HEK293 (cell line): Measurements from ENCODE around the gene MLEC.

ENCODE experiments used
- CTCF ChIA-PET: fragments of 350-600 bp; formaldehyde crosslinking; extraction: SDS; loops from one replicate; lab custom pipeline; 2021; ENCODE audit warnings: antibody characterized with exemption; lab: Yijun Ruan, JAX
- POLR2A ChIA-PET: fragments of 300-600 bp; formaldehyde crosslinking; extraction: SDS; loops from one replicate; lab custom pipeline; 2020; ENCODE audit warnings: antibody characterized with exemption, inconsistent platforms; lab: Yijun Ruan, JAX
- H3K27ac ChIP-seq: fragments of 200-500 bp; sonication (Bioruptor generic); 2 replicates; pipeline ENCODE4 v1.5.1; 2014; ENCODE audit warnings: low read depth, low read length, control low read depth, inconsistent platforms; ENCODE audit errors: extremely low read depth
- H3K36me3 ChIP-seq, 2 experiments: fragments of 200-500 bp in 1 of 2; sonication (Bioruptor generic) in 1 of 2; 1 replicate in 1 of 2; 2 replicates in 1 of 2; pipeline ENCODE4 v1.5.1; 2014 to 2017; ENCODE audit warnings: inconsistent platforms in 2 of 2, low read length in 2 of 2; ENCODE audit not compliant: control insufficient read depth in 2 of 2, insufficient read depth in 1 of 2
- H3K4me1 ChIP-seq: fragments of 200-500 bp; sonication (Bioruptor generic); 2 replicates; pipeline ENCODE4 v1.5.1; 2014; ENCODE audit warnings: mild to moderate bottlenecking, low read length, inconsistent platforms; ENCODE audit not compliant: control insufficient read depth, insufficient read depth
- H3K4me3 ChIP-seq: 2 replicates; pipeline ENCODE4 v1.5.1; 2011; ENCODE audit warnings: low read depth, mild to moderate bottlenecking, control low read depth, low read length, moderate library complexity
- H3K9me3 ChIP-seq: fragments of 200-500 bp; sonication (Bioruptor generic); 2 replicates; pipeline ENCODE4 v1.5.1; 2014; ENCODE audit warnings: low read depth, low read length, inconsistent platforms; ENCODE audit not compliant: control insufficient read depth, insufficient read depth
- FEZF1 ChIP-seq: fragments of 450-650 bp; formaldehyde crosslinking; IDR thresholded peaks from 2 replicates; pipeline ENCODE4 v1.5.1; 2016; ENCODE audit warnings: missing biosample characterization, missing genetic modification characterization
- GLIS1 ChIP-seq: fragments of 450-650 bp; formaldehyde crosslinking; IDR thresholded peaks from 2 replicates; pipeline ENCODE4 v1.5.1; 2016; ENCODE audit warnings: missing biosample characterization, missing genetic modification characterization
- KLF7 ChIP-seq: fragments of 450-650 bp; formaldehyde crosslinking; IDR thresholded peaks from 2 replicates; pipeline ENCODE4 v1.5.1; 2016; ENCODE audit warnings: missing biosample characterization, missing genetic modification characterization, borderline replicate concordance
- ZBTB1 ChIP-seq: fragments of 450-650 bp; formaldehyde crosslinking; IDR thresholded peaks from 2 replicates; pipeline ENCODE4 v1.5.1; 2016; ENCODE audit warnings: missing biosample characterization, missing genetic modification characterization
- ZBTB20 ChIP-seq: fragments of 450-650 bp; formaldehyde crosslinking; IDR thresholded peaks from 2 replicates; pipeline ENCODE4 v1.5.1; 2016; ENCODE audit warnings: missing biosample characterization, missing genetic modification characterization
- ZNF211 ChIP-seq: fragments of 450-650 bp; formaldehyde crosslinking; IDR thresholded peaks from 2 replicates; pipeline ENCODE4 v1.5.1; 2016; ENCODE audit warnings: low read depth, missing biosample characterization, missing genetic modification characterization
- ZNF221 ChIP-seq: fragments of 450-650 bp; formaldehyde crosslinking; IDR thresholded peaks from 2 replicates; pipeline ENCODE4 v1.5.1; 2017; ENCODE audit warnings: missing biosample characterization, missing genetic modification characterization, borderline replicate concordance
- ZNF223 ChIP-seq: fragments of 450-650 bp; formaldehyde crosslinking; IDR thresholded peaks from 2 replicates; pipeline ENCODE4 v1.5.1; 2016; ENCODE audit warnings: missing biosample characterization, missing genetic modification characterization
- ZNF423 ChIP-seq: fragments of 450-650 bp; formaldehyde crosslinking; IDR thresholded peaks from 2 replicates; pipeline ENCODE4 v1.5.1; 2016; ENCODE audit warnings: missing biosample characterization, missing genetic modification characterization
- ZNF555 ChIP-seq: fragments of 450-650 bp; formaldehyde crosslinking; conservative IDR thresholded peaks from 2 replicates; pipeline ENCODE4 v1.5.1; 2017; ENCODE audit warnings: missing biosample characterization, mild to moderate bottlenecking, missing genetic modification characterization, inconsistent platforms
- ZNF624 ChIP-seq: fragments of 450-650 bp; formaldehyde crosslinking; IDR thresholded peaks from 2 replicates; pipeline ENCODE4 v1.5.1; 2017; ENCODE audit warnings: missing biosample characterization, missing genetic modification characterization
- ZNF626 ChIP-seq: fragments of 450-650 bp; sonication (Bioruptor Pico); formaldehyde crosslinking; IDR thresholded peaks from 2 replicates; pipeline ENCODE4 v1.5.1; 2018; ENCODE audit warnings: missing biosample characterization, missing genetic modification characterization, inconsistent platforms
- TF ChIP-seq, protein P1 (sequence below): fragments of 450-650 bp; formaldehyde crosslinking; IDR thresholded peaks from 2 replicates; pipeline ENCODE4 v1.5.1; 2016; ENCODE audit warnings: missing biosample characterization, missing genetic modification characterization, borderline replicate concordance
- TF ChIP-seq, protein P2 (sequence below): fragments of 450-650 bp; formaldehyde crosslinking; IDR thresholded peaks from 2 replicates; pipeline ENCODE4 v1.5.1; 2016; ENCODE audit warnings: missing biosample characterization, missing genetic modification characterization

The MLEC gene

DNA sequence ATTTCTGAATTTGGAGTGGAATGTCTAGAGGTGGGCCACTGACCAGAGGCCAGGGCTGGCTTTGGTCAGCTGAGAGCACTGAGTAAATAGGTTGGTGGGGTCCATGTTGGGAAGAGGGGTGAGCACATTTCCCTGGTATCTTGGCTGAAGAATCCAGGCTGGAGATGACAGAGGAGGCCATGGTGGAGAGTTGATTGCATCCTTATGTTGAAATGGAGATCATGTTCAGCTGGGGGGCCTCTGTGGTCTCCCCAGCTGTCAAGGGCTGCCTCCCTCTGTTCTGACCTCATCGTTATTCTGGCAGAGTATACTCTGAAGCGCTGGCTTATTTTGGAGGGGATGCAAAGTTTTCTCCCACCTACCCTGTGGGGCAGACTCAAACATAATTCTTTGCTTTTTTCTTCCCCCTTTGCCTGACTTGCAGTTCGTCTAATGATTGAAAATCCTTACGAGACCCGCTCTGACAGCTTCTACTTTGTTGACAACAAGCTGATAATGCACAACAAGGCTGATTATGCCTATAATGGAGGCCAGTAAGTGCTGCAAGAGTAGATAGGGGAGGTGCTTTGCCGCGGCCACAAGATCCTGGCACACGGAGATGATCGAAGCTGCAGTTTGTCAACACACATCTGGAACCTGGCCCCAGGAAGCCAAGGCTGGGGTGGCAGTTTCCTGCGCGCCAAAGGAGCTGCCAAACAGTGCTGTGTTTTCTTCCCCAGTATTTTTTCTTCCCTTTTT is 32.7 kb downstream of the MLEC start:
- TF ChIP-seq ZNF624, result no peak
- TF ChIP-seq GLIS1 (tag by site-specific recombination), result peak; percentile 58
- ChIA-PET POLR2A (interaction anchor here (0.6 kb wide), 1 partner anchor 227 kb away, joined by 3 read pairs; no protein-coding TSS in a partner anchor), CTCF (interaction anchor here (0.5 to 1.1 kb wide), 2 partner anchors 70 to 352 kb away, joined by 3 to 5 read pairs; no protein-coding TSS in a partner anchor)
- Histone ChIP-seq H3K4me3 (no peak overlapping the region), H3K27ac (no peak overlapping the region), H3K4me1 (no peaks in the 10 kb centered on the region), H3K36me3 (peaks cover 64 to 98% of the 10 kb centered on the region in 2 experiments), H3K9me3 (no peaks in the 10 kb centered on the region)

DNA sequence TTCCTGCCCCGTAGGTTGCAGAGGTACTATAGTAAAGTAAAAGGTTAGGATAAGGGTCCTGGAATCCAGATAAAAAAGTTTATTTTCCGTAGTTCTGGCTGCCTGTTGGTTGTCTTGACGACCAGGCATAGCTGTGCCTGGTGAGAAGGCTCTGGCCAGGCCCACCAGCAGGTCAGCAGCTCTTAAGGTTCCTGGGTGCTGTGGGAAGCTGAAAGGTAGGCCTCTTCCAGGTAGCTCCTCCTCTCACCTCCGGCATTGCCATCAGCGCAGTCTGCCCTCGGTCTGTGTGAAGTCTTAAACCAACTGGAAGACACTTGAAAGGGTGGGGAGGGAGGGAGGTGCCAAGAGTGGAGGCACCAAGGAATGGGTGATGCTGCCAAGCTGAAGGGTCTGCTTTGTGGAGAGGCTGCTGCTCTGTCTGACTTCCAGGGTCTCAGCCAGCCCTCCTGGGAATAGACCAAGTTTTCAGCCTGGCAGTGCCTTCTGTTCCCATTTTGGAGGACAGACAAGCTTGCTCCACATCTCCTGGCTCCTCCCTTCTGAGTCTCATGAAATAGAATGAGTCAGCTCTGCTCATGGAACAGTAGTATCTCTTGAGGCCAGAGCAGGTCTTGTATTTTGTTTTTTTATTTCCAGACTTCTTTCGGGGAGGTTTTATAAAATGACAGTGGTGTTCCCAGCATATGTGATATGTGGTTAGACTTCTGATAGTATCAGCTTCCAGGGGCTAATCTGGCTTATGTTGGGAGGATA is 33.5 kb downstream of the MLEC start:
- TF ChIP-seq ZNF223 (tag by site-specific recombination) (no peak), ZNF626 (tag by site-specific recombination) (no peak), ZNF211 (tag by site-specific recombination) (no peak), KLF7 (tag by site-specific recombination) (no peak), ZBTB20 (tag by site-specific recombination) (no peak), ZBTB1 (tag by site-specific recombination) (no peak), ZNF555 (tag by site-specific recombination) (no peak), ZNF423 (tag by site-specific recombination) (no peak), ZNF221 (tag by site-specific recombination) (no peak), FEZF1 (tag by site-specific recombination) (no peak)
- TF ChIP-seq, protein P1, sequence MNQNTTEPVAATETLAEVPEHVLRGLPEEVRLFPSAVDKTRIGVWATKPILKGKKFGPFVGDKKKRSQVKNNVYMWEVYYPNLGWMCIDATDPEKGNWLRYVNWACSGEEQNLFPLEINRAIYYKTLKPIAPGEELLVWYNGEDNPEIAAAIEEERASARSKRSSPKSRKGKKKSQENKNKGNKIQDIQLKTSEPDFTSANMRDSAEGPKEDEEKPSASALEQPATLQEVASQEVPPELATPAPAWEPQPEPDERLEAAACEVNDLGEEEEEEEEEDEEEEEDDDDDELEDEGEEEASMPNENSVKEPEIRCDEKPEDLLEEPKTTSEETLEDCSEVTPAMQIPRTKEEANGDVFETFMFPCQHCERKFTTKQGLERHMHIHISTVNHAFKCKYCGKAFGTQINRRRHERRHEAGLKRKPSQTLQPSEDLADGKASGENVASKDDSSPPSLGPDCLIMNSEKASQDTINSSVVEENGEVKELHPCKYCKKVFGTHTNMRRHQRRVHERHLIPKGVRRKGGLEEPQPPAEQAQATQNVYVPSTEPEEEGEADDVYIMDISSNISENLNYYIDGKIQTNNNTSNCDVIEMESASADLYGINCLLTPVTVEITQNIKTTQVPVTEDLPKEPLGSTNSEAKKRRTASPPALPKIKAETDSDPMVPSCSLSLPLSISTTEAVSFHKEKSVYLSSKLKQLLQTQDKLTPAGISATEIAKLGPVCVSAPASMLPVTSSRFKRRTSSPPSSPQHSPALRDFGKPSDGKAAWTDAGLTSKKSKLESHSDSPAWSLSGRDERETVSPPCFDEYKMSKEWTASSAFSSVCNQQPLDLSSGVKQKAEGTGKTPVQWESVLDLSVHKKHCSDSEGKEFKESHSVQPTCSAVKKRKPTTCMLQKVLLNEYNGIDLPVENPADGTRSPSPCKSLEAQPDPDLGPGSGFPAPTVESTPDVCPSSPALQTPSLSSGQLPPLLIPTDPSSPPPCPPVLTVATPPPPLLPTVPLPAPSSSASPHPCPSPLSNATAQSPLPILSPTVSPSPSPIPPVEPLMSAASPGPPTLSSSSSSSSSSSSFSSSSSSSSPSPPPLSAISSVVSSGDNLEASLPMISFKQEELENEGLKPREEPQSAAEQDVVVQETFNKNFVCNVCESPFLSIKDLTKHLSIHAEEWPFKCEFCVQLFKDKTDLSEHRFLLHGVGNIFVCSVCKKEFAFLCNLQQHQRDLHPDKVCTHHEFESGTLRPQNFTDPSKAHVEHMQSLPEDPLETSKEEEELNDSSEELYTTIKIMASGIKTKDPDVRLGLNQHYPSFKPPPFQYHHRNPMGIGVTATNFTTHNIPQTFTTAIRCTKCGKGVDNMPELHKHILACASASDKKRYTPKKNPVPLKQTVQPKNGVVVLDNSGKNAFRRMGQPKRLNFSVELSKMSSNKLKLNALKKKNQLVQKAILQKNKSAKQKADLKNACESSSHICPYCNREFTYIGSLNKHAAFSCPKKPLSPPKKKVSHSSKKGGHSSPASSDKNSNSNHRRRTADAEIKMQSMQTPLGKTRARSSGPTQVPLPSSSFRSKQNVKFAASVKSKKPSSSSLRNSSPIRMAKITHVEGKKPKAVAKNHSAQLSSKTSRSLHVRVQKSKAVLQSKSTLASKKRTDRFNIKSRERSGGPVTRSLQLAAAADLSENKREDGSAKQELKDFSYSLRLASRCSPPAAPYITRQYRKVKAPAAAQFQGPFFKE, result no peak
- TF ChIP-seq, protein P2, sequence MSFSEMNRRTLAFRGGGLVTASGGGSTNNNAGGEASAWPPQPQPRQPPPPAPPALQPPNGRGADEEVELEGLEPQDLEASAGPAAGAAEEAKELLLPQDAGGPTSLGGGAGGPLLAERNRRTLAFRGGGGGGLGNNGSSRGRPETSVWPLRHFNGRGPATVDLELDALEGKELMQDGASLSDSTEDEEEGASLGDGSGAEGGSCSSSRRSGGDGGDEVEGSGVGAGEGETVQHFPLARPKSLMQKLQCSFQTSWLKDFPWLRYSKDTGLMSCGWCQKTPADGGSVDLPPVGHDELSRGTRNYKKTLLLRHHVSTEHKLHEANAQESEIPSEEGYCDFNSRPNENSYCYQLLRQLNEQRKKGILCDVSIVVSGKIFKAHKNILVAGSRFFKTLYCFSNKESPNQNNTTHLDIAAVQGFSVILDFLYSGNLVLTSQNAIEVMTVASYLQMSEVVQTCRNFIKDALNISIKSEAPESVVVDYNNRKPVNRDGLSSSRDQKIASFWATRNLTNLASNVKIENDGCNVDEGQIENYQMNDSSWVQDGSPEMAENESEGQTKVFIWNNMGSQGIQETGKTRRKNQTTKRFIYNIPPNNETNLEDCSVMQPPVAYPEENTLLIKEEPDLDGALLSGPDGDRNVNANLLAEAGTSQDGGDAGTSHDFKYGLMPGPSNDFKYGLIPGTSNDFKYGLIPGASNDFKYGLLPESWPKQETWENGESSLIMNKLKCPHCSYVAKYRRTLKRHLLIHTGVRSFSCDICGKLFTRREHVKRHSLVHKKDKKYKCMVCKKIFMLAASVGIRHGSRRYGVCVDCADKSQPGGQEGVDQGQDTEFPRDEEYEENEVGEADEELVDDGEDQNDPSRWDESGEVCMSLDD (tag by site-specific recombination), result no peak
- Histone ChIP-seq H3K4me3 (no peak overlapping the region), H3K36me3 (peaks cover 57 to 90% of the 10 kb centered on the region in 2 experiments), H3K4me1 (no peaks in the 10 kb centered on the region; the same call in none of the 2 replicates), H3K27ac (no peak overlapping the region), H3K9me3 (no peaks in the 10 kb centered on the region)
- ChIA-PET CTCF (interaction anchor here (0.5 to 1.1 kb wide), 2 partner anchors 71 to 353 kb away, joined by 3 to 5 read pairs; no protein-coding TSS in a partner anchor), POLR2A (interaction anchor here (0.6 to 0.8 kb wide), 2 partner anchors 139 to 226 kb away, joined by 3 read pairs; partner anchors contain the start of gene POP5)
